ENCODE results near the gene PEDS1. TPM values are rescaled to one million over a fixed set of nuclear protein-coding genes. Genes with fewer than 3 reads are reported as not detected.
A peak's percentile ranks its signal among the peaks of the same experiment; 100 is the strongest.

PEDS1 gene
- total and polyA plus RNA-seq, 2 of the 13 experiments (the other 11 are each of a cell fraction or from before 2014, with no cell fraction given) = 30.5 to 93.9 TPM

GRCh38 chr20:50172347-50173013 is 19.0 kb upstream of the PEDS1 start (continued):
- TF ChIP-seq ADNP (CRISPR knock-in tag; IDR thresholded peaks at IDR 0.05) (0 out of 2 replicates have a peak, but pooled peaks have one; percentile 57), RARA (CRISPR knock-in tag; IDR thresholded peaks at IDR 0.05) (peak; percentile 71), CENPT (CRISPR knock-in tag; IDR thresholded peaks at IDR 0.05; ENCODE audit: low read depth) (no peak; the same call in 1 of the 2 replicates), ARNT (IDR thresholded peaks at IDR 0.05) (no peak), NFIC (IDR thresholded peaks at IDR 0.05; ENCODE audit: low read length) (no peak), ZNF362 (CRISPR knock-in tag; IDR thresholded peaks at IDR 0.05; ENCODE audit: borderline replicate concordance) (0 out of 2 replicates have a peak, but pooled peaks have one; percentile 65), ETS1 (CRISPR knock-in tag; IDR thresholded peaks at IDR 0.05) (no peak; the same call in 1 of the 2 replicates), ZNF20 (CRISPR knock-in tag; IDR thresholded peaks at IDR 0.05) (0 out of 2 replicates have a peak, but pooled peaks have one; percentile 84), FOSL1 (CRISPR knock-in tag; IDR thresholded peaks at IDR 0.05; ENCODE audit: borderline replicate concordance) (peak; percentile 42; the same call in 1 of the 2 replicates), SAFB2 (CRISPR knock-in tag; IDR thresholded peaks at IDR 0.05; ENCODE audit: borderline replicate concordance, low read depth) (no peak; the same call in 1 of the 2 replicates), TEAD3 (CRISPR knock-in tag; optimal IDR thresholded peaks at IDR 0.05; ENCODE audit: borderline replicate concordance) (no peak), ZNF597 (CRISPR knock-in tag; IDR thresholded peaks at IDR 0.05) (no peak), ERF (CRISPR knock-in tag; IDR thresholded peaks at IDR 0.05) (peak; percentile 99; the same call in 1 of the 2 replicates), FOSL2 (CRISPR knock-in tag; IDR thresholded peaks at IDR 0.05) (peak; percentile 71), DZIP1 (CRISPR knock-in tag; IDR thresholded peaks at IDR 0.05) (peak; percentile 61; the same call in 1 of the 2 replicates), HNF1A (IDR thresholded peaks at IDR 0.05; ENCODE audit: low read depth) (no peak), HNF1A (CRISPR knock-in tag; IDR thresholded peaks at IDR 0.05; ENCODE audit: borderline replicate concordance) (no peak; the same call in 1 of the 2 replicates), ZNF383 (CRISPR knock-in tag; IDR thresholded peaks at IDR 0.05; ENCODE audit: borderline replicate concordance) (peak; percentile 88; the same call in 1 of the 2 replicates), ZBTB7A (CRISPR knock-in tag; IDR thresholded peaks at IDR 0.05) (peak; percentile 68)

All from HepG2 (cell line).